Stomach smooth muscle (tissue), 2 donors: ENCODE measurements around the gene ZFYVE27.

Experiments used
- H3K27ac ChIP-seq: one replicate; pipeline ENCODE4 v1.7.0; 2013; ENCODE audit warnings: mild to moderate bottlenecking, low read length, inconsistent platforms
- H3K27me3 ChIP-seq, 2 donors: one replicate each; pipeline ENCODE4 v1.7.0; 2013; ENCODE audit warnings: low read length in 2 of 2; ENCODE audit not compliant: insufficient read depth in 2 of 2, control insufficient read depth in 1 of 2
- H3K36me3 ChIP-seq, 2 donors: one replicate each; pipeline ENCODE4 v1.7.0; 2013; ENCODE audit warnings: low read length in 2 of 2; ENCODE audit not compliant: control insufficient read depth in 2 of 2, insufficient read depth in 2 of 2
- H3K4me1 ChIP-seq: one replicate; pipeline ENCODE4 v1.7.0; 2013; ENCODE audit warnings: low read length; ENCODE audit not compliant: control insufficient read depth, insufficient read depth
- H3K4me3 ChIP-seq, 2 donors: one replicate each; pipeline ENCODE4 v1.7.0; 2013; ENCODE audit warnings: low read length in 2 of 2
- H3K9ac ChIP-seq, 2 donors: one replicate each; pipeline ENCODE4 v1.7.0; 2013; ENCODE audit warnings: low read length in 2 of 2, mild to moderate bottlenecking in 1 of 2
- H3K9me3 ChIP-seq, 2 donors: one replicate each; pipeline ENCODE4 v1.7.0; 2013; ENCODE audit warnings: low read length in 2 of 2; ENCODE audit not compliant: control insufficient read depth in 2 of 2
- donor health status: healthy.
- donor health status: Pancreatic carcinoma.

Gene ZFYVE27

DNA sequence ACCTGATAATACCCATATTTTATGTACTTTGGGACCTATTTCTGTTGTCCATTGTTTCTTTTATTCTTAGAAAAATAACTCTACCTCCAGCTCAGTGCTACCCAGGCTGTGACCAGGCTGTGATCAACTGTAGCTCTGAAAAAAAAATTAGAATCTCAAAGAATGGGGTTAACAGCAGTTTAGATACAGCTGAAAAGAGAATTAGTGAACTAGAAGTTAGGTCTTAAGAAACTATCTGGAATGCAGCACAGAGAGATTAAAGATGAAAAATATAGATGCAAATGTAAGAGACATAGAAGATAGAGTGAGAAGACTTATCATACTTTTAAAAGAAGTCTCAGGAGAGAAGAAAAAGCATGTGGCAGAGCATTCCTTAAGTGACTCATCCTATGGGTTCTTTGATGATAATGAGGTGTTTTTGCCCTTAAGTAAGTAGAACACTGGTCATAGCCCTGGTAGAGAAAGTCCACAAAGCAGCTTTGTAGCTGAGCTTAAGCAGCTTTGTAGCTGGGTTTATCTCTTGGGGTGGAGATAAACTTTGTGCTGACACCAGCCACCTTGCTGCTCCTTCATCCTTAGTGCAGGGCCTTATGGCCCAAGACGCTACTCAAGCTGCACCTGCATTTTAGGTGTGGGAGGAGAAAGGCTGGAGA is 62.2 kb downstream of the ZFYVE27 start:
- Histone ChIP-seq H3K27ac (no peak overlapping the region), H3K4me1 (no peaks in the 10 kb centered on the region), H3K36me3 (no peaks in the 10 kb centered on the region), H3K9me3 (peaks cover 0 to 10% of the 10 kb centered on the region in 2 donors), H3K9ac (no peak overlapping the region), H3K4me3 (no peak overlapping the region), H3K27me3 (peaks cover 3 to 10% of the 10 kb centered on the region in 2 donors)

DNA sequence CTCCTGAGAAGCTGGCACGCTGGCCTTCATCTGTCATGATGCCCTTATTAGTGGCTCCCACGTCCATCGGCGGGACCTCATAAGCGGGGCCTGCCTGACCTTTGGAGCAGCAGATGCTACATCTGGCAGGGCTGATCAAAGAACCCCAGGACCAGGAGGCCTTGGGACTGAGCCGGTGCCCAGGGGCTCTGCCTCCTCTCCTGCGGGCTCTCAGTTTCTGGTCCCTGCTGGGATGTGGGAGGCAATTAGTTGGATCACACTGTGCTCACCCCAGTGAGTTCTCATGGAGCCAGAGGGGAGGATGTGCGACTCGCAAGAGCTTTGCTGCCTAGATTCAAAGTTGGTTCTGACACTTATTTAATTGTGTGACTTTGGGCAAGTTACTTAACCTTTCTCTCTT is 63.5 kb downstream of the ZFYVE27 start:
- Histone ChIP-seq H3K36me3 (no peaks in the 10 kb centered on the region), H3K27ac (no peak overlapping the region), H3K27me3 (peaks cover 3 to 10% of the 10 kb centered on the region in 2 donors), H3K4me3 (no peak overlapping the region), H3K4me1 (no peaks in the 10 kb centered on the region), H3K9ac (no peak overlapping the region), H3K9me3 (peaks cover 0 to 10% of the 10 kb centered on the region in 2 donors)

DNA sequence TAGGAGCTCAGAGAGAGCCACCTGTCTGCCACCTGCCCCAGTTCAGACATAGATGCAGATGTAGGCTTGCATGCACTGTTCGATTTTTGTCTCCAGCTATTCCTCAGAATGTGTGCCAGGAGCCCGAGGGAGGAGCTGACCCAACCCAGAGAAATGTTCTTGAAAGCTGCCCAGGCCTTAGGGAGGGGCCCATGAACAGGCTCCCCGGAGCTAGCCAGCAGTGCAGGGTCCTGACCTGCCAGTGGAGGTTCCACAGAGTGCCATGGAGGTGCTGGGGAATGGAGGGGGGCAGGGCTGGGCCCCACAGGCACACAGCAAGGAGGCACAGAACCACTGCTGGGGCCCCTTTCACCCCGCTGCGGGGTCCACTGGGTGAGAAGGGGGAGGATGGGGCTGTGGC is 64.5 kb downstream of the ZFYVE27 start:
- H3K4me1 ChIP-seq, result no peaks in the 10 kb centered on the region
- no peaks in the 10 kb centered on the region for H3K36me3 ChIP-seq
- peaks cover 0 to 10% of the 10 kb centered on the region in 2 donors for H3K9me3 ChIP-seq
- no peak overlapping the region for H3K9ac ChIP-seq
- H3K27ac ChIP-seq, result no peak overlapping the region
- no peak overlapping the region for H3K4me3 ChIP-seq
- H3K27me3 ChIP-seq, result peaks cover 3 to 10% of the 10 kb centered on the region in 2 donors

DNA sequence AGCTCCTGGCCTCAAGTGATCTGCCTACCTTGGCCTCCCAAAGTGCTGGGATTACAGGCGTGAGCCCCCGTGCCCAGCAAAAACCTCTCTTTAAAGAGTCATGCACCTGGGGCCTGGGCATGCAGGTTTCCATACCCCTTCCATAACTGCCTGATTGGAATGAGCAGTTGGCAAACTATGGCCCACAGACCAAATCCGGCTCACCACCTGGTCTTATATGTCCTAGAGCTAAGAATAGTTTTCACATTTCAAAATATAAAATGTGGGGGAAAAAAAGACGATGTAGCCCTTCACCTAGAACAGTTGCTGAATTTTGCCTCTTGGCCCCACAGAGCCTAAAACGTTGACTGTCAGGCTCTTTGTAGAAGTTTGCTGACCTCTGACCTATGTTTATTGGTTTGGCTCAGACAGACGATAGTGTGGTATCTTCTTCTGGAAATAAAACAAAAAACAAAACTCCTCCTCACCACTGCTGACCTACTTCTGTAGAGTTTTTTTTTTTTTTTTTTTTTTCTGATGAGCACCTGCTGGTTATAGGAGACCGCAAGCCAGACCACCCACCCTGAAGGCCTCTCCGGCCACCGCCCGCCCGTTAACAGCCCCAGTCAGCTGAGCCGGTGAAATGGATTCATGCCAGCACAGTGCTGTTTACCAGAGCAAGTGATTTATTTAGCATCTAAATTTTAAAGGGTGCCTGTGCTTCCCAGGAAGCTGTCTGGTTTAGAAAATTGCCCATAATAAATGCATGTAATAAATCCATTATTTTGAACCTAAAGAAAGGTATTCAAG is 68.4 kb downstream of the ZFYVE27 start:
- no peaks in the 10 kb centered on the region for H3K36me3 ChIP-seq
- H3K4me3 ChIP-seq, result no peak overlapping the region

DNA sequence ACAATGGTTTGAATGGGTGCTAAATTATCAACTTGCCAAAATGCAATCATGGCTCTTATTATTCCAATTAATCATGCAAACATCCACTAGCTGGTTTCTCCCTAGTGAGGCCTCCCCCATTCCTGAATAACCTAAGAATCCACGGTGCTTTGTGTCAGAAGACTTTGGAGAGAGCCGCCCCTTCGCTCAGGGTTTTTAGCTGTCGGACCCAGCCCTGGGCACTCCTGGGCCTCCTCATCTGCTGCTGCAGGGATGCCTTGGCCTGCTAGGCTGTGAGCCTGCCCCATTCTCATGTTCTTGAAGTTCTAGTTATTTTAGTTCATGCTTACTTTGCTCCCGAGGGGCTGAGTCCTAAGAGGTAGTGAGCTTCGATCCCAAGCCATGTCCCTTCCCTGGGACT is 69.0 kb downstream of the ZFYVE27 start:
- Histone ChIP-seq H3K27me3 (peaks cover 0 to 4% of the 10 kb centered on the region in 2 donors), H3K4me3 (no peak overlapping the region), H3K4me1 (no peaks in the 10 kb centered on the region), H3K9me3 (no peaks in the 10 kb centered on the region), H3K9ac (no peak overlapping the region), H3K27ac (no peak overlapping the region), H3K36me3 (no peaks in the 10 kb centered on the region)

More for the DNA sequence above, 68.4 kb downstream of the ZFYVE27 start:
- Histone ChIP-seq H3K9me3 (no peaks in the 10 kb centered on the region), H3K9ac (no peak overlapping the region), H3K4me1 (no peaks in the 10 kb centered on the region), H3K27ac (no peak overlapping the region), H3K27me3 (peaks cover 0 to 5% of the 10 kb centered on the region in 2 donors)

DNA sequence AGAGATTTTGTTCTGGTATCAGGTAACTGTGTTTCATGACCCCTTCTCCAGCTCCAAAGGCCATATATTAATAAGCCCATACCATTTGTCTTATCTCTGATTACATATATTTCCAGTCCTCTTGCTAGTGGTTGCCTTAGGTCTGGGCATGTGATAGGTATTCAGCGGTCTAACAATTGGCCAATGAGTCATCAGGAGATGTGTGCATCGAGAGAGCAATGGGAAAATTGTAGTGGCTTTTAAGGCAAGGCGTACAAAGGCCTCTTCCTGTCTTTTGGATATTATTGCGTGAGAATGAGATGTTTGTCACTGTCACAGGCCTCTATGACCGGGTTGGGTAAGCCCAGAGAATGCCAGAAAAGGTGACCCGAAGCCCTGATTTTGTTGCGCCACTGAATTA is 73.5 kb downstream of the ZFYVE27 start:
- H3K27me3 ChIP-seq, result peaks cover 0 to 2% of the 10 kb centered on the region in 2 donors
- H3K4me3 ChIP-seq, result no peak overlapping the region
- no peaks in the 10 kb centered on the region for H3K9me3 ChIP-seq
- no peaks in the 10 kb centered on the region for H3K4me1 ChIP-seq
- no peaks in the 10 kb centered on the region for H3K36me3 ChIP-seq
- H3K9ac ChIP-seq, result no peak overlapping the region
- no peak overlapping the region for H3K27ac ChIP-seq
